Measurements from ENCODE around the gene LARP1B.
A peak's percentile ranks its signal among the peaks of the same experiment; 100 is the strongest.
"Not testable (repeated sequence)": the region's sequence is repeated elsewhere in the genome, so short reads cannot be mapped to it uniquely, and the experiment has no call there.

Gene LARP1B

DNA sequence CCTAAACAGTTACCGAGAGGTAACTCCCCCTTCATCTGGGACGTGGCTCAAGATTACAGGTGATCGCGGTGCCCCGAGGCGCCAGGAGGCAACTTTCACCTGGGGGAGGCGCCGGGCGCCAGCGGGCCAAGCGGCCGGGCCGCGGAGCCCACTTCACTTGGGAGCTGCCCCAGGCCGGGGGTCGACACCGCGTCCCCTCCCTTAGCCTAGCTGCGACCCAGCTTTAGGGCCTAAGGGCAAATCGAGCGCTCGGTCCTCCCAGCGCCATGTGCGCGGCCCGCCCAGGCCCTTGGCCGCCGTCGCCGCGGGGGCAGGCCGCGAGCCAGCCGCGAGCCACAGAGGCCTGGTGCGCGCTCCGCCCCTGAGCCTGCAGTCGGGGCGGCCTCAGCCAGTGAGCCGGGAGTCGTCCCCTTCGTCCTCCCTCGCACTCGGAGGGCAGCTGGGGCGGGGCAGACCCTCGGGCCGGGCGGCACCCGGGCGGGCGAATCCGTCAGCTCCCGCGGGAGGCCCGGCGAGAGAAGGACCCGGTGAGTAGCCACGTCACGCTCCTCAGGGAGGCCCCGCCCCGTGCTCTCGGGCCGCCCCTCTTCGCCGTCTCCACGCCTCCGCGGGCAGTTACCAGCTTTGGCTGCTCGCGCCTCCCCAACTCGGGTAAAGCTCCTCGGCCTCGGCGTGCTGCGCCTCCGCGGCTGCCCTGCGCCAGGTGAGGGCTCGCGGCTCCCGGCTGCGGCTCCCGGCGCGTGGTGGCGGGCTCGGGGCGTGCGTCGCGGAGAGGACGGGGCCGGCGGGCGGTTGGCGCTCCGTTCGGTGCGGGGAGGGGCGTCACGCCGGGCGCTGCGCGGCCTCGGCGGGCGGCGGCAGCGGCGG lies at the start of gene LARP1B:
Gene LARP1B, plus strand, starts transcription at position 614 of the 867 bp plus-strand sequence. CDS start 13,640 bp downstream, outside the sequence.
- TF ChIP-seq POLR2A (IDR thresholded peaks at IDR 0.05; ENCODE audit: low read depth, low read length), result peak; percentile 95
- FAIRE-seq, result no peak
- peak; percentile 94 for DNase-seq (ENCODE audit: insufficient read length, low spot score)

DNA sequence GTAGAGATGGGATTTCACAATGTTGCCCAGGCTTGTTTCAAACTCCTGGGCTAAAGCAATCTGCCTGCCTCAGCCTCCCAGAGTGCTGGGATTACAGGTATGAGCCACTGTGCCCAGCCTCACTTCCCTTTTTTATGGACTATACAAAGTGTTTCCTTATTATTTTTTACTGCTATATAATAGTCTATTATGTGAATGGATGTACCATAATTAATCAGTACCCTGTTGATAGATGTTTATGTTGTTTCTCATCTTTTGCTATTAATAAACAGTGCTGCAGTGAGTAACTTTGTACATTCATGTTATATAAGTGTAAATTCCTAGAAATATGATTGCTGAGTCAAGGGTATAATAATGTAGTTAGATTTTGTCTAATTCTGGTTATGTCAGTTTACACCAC lies 35.8 kb upstream of the LARP1B start:
- DNase-seq (ENCODE audit: insufficient read length, low spot score) (no peak), FAIRE-seq (no peak)

DNA sequence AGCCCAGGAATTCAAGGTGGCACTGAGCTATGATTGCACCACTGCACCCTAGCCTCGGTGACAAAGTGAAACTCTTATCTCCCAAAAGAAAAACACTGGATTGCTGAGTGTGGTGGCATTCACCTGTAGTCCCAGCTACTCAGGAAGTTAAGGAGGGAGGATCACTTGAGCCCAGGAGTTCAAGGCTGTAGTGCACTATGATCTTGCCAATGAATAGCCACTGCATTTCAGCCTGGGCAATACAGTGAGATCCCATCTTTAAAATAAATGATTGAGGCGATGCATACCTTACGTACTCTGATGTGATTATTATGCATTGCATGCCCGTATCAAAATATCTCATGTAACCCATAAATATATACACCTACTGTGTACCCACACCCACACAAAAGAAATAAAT lies 31.2 kb upstream of the LARP1B start:
- TF ChIP-seq POLR2A (IDR thresholded peaks at IDR 0.05; ENCODE audit: low read depth, low read length), result no peak
- FAIRE-seq (no peak), DNase-seq (ENCODE audit: insufficient read length, low spot score) (no peak)

More for the DNA sequence above, 35.8 kb upstream of the LARP1B start:
- no peak for TF ChIP-seq POLR2A (IDR thresholded peaks at IDR 0.05; ENCODE audit: low read depth, low read length)

DNA sequence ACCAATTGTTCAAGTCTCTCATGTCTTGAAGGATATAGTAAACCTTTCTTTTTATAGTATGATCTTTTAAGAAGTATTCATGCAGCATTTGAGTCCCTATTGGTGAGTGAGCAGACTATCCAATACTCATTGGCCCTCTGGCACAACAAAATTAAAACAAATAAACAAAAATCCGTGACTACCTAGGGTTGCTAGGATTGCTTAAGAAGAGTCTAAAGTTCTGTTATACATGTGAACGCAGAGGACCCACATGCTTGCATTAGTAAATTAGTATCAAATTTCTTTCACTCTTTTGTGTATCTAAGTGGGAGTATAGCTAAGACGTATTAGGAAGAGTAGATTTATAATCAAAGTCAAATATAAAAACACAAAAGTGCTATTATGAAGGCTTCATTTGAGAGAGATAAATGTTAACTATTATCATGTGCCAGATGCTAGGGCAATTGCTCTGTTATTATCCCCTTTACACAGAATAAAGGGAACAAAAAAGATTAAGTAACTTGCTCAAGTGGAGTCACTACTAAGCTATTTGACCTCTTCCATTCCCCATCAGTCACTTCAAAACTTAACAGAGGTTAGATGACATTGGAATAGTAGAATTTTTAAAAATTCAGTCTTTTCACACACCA lies 29.2 kb upstream of the LARP1B start:
- FAIRE-seq, result no peak

DNA sequence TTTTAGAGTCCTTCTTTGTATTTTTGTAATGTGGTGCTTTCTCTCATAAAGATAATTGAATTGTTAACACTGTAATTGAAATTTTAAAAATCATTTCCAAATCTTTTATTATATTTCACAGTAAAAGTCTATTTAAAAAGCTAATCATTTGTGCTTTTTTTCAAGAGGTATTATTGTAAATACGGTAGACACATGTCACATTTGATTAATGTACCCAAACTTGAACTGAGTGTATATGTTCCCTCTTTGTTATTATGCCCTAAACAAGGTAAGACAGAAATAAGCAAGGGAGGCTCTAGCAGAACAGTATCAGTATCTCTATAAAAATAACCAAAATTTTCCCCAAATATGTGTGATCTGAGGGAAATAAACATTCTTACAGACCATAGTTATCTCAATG lies 21.5 kb upstream of the LARP1B start:
- no peak for FAIRE-seq
- no peak for TF ChIP-seq POLR2A (IDR thresholded peaks at IDR 0.05; ENCODE audit: low read depth, low read length)
- DNase-seq (ENCODE audit: insufficient read length, low spot score), result no peak

More for the DNA sequence above, 29.2 kb upstream of the LARP1B start:
- no peak for TF ChIP-seq POLR2A (IDR thresholded peaks at IDR 0.05; ENCODE audit: low read depth, low read length)
- DNase-seq (ENCODE audit: insufficient read length, low spot score), result no peak

DNA sequence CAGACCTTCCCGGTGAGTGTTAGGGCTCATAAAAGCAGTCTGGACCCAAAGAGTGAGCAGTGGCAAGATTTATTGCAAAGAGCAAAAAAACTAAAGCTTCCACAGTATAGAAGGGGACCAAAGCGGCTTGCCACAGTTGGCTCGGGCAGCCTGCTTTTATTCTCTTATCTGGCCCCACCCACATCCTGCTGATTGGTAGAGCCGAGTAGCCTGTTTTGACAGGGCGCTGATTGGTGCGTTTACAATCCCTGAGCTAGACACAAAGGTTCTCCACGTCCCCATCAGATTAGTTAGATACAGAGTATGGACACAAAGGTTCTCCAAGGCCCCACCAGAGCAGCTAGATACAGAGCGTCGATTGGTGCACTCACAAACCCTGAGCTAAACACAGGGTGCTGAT lies 14.1 kb upstream of the LARP1B start:
- FAIRE-seq; DNase-seq (ENCODE audit: insufficient read length, low spot score): not testable (repeated sequence)

DNA sequence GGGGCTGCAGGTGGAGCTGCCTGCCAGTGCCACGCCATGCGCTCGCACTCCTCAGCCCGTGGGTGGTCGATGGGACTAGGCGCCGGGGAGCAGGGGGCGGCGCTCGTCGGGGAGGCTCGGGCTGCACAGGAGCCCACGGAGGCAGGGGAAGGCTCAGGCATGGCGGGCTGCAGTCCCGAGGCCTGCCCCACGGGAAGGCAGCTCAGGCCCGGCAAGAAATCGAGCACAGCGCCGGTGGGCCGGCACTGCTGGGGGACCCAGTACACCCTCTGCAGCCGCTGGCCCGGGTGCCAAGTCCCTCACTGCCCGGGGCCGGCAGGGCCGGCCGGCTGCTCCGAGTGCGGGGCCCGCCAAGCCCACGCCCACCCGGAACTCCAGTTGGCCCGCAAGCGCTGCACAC lies 13.6 kb upstream of the LARP1B start:
- DNase-seq (ENCODE audit: insufficient read length, low spot score); FAIRE-seq: not testable (repeated sequence)

DNA sequence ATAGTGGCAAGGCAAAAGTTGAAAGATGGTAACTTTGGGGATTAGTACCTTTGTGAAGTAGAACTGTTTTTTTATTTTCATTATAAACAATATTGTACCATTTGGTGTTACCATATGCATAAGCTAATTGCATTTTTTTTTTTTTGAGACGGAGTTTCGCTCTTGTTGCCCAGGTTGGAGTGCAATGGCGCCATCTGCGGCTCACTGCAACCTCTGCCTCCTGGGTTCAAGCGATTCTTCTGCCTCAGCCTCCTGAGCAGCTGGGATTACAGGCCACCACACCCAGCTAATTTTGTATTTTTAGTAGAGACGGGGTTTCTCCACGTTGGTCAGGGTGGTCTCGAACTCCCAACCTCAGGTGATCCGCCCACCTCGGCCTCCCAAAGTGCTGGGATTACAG lies 9.9 kb upstream of the LARP1B start:
- FAIRE-seq; DNase-seq (ENCODE audit: insufficient read length, low spot score): not testable (repeated sequence)

DNA sequence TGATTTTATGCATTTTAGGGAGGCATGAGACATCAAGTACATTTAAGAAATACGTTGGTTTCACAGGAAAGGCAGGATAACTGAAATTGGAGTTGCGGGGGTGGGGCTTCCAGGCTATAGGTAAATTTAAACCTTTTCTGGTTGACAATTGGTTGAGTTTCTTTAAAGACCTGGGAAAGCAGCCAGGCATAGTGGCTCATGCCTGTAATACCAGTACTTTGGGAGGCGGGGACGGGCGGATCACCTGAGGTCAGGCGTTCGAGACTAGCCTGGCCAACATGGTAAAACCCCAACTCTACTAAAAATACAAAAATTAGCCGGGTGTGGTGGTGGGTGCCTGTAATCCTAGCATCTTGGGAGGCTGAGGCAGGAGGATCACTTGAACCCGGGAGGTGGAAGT lies 6.2 kb upstream of the LARP1B start:
- DNase-seq (ENCODE audit: insufficient read length, low spot score); FAIRE-seq: not testable (repeated sequence)

DNA sequence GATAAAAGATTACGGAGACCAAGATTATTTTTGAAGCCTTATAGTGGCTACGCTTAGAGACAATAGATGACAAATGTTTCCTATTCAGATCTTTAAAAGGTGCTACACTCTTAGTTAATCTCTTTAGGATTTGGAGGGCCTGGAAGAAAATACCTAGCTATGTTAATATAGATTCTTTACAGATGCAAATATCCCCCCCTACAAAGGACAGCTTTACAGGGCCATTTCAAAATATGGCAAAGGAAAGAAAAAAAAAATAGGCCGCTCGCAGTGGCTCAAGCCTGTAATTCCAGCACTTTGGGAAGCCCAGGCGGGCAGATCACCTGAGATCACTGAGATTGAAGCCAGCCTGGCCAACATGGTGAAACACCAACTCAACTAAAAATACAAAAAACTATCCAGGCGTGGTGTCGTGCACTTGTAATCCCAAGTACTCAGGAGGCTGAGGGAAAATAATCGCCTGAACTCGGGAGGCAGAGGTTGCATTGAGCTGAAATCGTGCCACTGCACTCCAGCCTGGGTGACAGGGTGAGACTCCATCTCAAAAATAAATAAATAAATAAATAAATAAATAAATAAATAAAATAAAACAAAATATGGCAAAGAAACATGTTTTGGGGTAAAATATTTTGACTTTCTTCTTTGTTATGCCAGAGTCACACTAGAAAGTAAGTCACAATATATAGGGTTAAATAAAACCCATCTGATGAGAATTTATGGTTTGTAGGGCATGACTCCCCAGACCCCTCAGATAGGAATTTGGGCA lies 5.5 kb upstream of the LARP1B start:
- not testable (repeated sequence) for DNase-seq (ENCODE audit: insufficient read length, low spot score); FAIRE-seq

DNA sequence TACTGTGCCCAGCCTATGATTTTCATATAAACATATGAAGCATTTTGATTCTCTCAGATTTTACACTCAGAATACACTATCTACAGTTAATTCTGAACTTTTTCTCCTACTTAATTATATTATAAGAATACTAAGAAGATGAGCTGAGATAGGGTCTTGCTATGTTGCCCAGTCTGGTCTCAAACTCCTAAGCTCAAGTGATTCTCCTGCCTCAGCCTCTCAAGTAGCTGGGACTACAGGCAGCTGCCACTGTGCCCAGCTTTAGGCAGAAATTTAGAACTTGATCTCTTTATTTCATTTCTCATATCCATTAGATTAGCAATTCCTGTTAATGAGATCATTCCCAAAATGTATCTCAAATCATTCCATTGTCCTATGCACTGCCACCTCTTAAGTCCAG lies 4.7 kb upstream of the LARP1B start:
- no peak for DNase-seq (ENCODE audit: insufficient read length, low spot score)
- TF ChIP-seq POLR2A (IDR thresholded peaks at IDR 0.05; ENCODE audit: low read depth, low read length), result no peak
- FAIRE-seq, result no peak

DNA sequence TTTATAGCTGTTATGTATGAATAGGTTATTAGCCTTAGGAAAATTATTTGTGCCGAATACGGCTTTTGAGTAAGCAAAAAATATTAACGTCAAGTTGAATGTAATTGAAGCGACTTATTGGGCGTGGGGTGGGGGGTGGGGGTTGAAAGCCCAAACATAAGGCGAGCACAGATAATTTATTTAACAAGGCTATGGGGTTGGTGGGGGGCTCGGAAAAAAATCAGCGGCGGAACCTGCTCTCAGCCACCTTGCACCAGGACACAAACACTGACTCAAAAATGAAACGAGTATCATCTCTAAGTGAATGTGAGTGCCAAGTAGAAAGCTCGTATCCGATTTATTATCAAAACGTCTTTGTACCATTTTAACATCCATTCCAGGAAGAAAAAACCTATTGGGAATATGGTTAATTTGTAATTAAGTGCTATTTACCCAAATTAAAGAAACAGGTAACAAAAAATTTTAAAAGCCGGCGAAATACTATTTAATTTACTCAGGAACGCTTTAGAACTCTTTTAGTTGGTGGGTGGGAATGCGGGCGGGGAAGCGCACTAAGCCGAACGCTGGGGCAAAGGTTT lies 902 bp upstream of the LARP1B start:
- DNase-seq (ENCODE audit: insufficient read length, low spot score) (no peak), FAIRE-seq (no peak)
- TF ChIP-seq POLR2A (IDR thresholded peaks at IDR 0.05; ENCODE audit: low read depth, low read length), result no peak

DNA sequence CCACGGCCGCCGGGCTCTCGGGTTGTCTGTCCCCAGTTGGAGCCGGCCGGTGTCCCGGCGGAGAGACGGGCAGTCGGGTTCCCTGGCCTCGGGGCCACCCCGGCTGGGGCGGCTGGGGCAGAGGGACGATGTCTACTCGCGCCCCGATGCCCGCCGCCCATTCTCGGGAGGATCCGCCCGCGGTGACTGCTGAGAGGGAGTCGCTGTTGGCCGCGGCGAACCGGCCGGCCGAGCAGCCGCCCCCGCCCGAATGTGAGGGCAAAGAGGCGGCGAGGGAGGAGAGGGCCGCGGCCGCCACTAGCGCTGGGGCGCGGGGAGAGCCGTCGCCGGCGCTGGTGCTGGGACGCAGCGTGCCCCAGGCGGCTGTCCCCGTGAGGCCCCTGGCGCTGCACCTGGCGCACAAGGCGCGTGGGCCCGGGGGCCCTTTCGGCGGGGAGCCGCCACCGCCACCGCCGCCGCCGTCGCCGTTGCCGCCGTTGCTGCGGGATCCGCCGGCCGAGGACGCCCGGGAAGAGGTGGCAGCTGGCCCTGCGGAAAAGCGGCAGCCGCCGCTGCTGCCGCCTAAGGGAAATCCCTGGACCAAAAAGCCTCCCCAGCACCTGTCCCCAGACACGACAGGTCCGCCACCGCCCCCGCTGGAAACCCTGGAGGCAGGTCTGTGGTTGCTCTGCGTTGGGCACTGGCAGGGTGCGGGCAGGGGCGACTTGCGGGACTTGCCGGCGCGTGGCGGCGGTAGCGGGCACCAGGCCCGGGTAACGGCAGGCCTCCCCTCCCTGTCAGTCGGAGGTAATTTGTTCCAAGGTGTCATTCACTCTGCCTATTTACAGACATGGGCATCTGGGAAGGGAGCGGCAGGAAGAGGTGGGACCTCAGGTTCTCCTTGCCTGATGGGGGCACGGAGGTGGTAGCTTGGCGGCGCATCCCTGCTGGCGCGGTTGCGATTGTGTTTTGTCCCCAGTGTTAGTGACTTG lies 739 bp downstream of the LARP1B start:
- 0 out of 2 replicates have a peak, but pooled peaks have one; percentile 13 for TF ChIP-seq POLR2A (IDR thresholded peaks at IDR 0.05; ENCODE audit: low read depth, low read length)
- peak; percentile 16 for DNase-seq (ENCODE audit: insufficient read length, low spot score)
- no peak for FAIRE-seq

DNA sequence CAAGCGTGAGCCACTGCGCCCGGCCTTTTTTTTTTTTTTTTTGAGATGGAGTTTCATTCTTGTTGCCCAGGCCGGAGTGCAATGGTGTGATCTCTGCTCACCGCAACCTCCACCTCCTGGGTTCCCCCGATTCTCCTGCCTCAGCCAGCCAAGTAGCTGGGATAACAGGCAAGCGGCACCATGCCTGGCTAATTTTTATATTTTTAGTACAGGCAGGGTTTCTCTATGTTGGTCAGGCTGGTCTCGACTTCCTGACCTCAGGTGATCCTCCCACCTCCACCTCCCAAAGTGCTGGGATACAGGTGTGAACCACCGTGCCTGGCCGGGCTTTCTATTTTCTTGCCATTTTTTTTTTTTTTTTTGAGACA lies 5.3 kb downstream of the LARP1B start:
- FAIRE-seq; DNase-seq (ENCODE audit: insufficient read length, low spot score): not testable (repeated sequence)

Measured in H54 (cell line).